Panc1 (cell line): Measurements from ENCODE around the gene MALSU1. TPM values are rescaled to one million over a fixed set of nuclear protein-coding genes. Genes with fewer than 3 reads are reported as not detected.

ENCODE experiments used
- ATAC-seq: fragments of 200-7000 bp; cut with Tn5 transposase; 2 replicates; pipeline ENCODE4 v1.9.1; 2020; ENCODE audit warnings: mild to moderate bottlenecking, moderate library complexity
- BruUV-seq: library from RNA; stranded (reverse); fragments of 400-500 nt; replicated peaks from 2 replicates; lab custom pipeline; 2021; lab: Mats Ljungman, UMichigan
- CTCF ChIA-PET: fragments of 300-600 bp; sonication (Branson Sonifier 250); formaldehyde crosslinking; loops from one replicate; lab custom pipeline; 2022; ENCODE audit warnings: antibody characterized with exemption; lab: Charles Lee
- POLR2A ChIA-PET: fragments of 300-600 bp; sonication (Branson Sonifier 250); formaldehyde crosslinking; loops from one replicate; lab custom pipeline; 2022; ENCODE audit warnings: antibody characterized with exemption; lab: Charles Lee
- DNase-seq: peaks from one replicate; pipeline ENCODE4 v3.0.0-alpha.2; 2010; ENCODE audit warnings: low read depth, low spot score
- H3K27ac ChIP-seq: 2 replicates; pipeline ENCODE4 v1.5.1; 2011; ENCODE audit warnings: mild to moderate bottlenecking, low read length, inconsistent platforms
- H3K27me3 ChIP-seq: fragments of 200-500 bp; sonication (Bioruptor generic); 2 replicates; pipeline ENCODE4 v1.6.0; 2014; ENCODE audit warnings: low read length, inconsistent platforms; ENCODE audit not compliant: control insufficient read depth, insufficient read depth
- H3K36me3 ChIP-seq: fragments of 200-500 bp; sonication (Bioruptor generic); 2 replicates; pipeline ENCODE4 v1.5.1; 2014; ENCODE audit warnings: inconsistent platforms, mild to moderate bottlenecking, low read length, moderate library complexity; ENCODE audit not compliant: control insufficient read depth, insufficient read depth
- H3K4me1 ChIP-seq: 2 replicates; pipeline ENCODE4 v1.5.1; 2011; ENCODE audit warnings: inconsistent platforms, mild to moderate bottlenecking, low read length, moderate library complexity; ENCODE audit not compliant: control insufficient read depth, insufficient read depth
- H3K4me3 ChIP-seq, 2 experiments: 2 replicates each; pipeline ENCODE4 v1.5.1; 2011 to 2012; ENCODE audit warnings: low read depth in 2 of 2, low read length in 2 of 2, mild to moderate bottlenecking in 2 of 2, inconsistent platforms in 1 of 2, moderate library complexity in 1 of 2
- H3K9me3 ChIP-seq: fragments of 200-500 bp; sonication (Bioruptor generic); 2 replicates; pipeline ENCODE4 v1.5.1; 2014; ENCODE audit warnings: low read depth, mild to moderate bottlenecking, inconsistent platforms, low read length, moderate library complexity; ENCODE audit not compliant: control insufficient read depth, insufficient read depth
- POLR2AphosphoS5 ChIP-seq: IDR thresholded peaks from 2 replicates; pipeline ENCODE4 v1.6.1; 2012; ENCODE audit warnings: mild to moderate bottlenecking, low read depth, low read length, moderate library complexity
- REST ChIP-seq, 2 experiments: IDR thresholded peaks; 2 replicates each; pipeline ENCODE4 v1.6.1; 2011 to 2012; ENCODE audit warnings: low read depth in 2 of 2, control low read depth in 1 of 2, low read length in 1 of 2, mild to moderate bottlenecking in 1 of 2, moderate library complexity in 1 of 2; ENCODE audit not compliant: insufficient read depth in 1 of 2
- SIN3A ChIP-seq: IDR thresholded peaks from 2 replicates; pipeline ENCODE4 v1.6.1; 2012; ENCODE audit warnings: low read depth, mild to moderate bottlenecking, low read length, moderate library complexity, borderline replicate concordance; ENCODE audit not compliant: insufficient read depth
- TCF7L2 ChIP-seq: IDR thresholded peaks from 2 replicates; pipeline ENCODE4 v1.6.1; 2011; ENCODE audit warnings: mild to moderate bottlenecking, low read depth, low read length, inconsistent platforms
- in situ Hi-C: cut with HindIII; loops from 2 replicates; pipeline ENCODE4 v1.10.0; 2016; ENCODE audit warnings: low sequenced_read_pairs, low pct_unique_long_range_greater_than_20kb
- intact Hi-C: fragments of 100-400 bp; cut with micrococcal nuclease; formaldehyde crosslinking; loops from one replicate; pipeline ENCODE4 v1.10.0; 2022; ENCODE audit not compliant: unreplicated experiment
- total RNA-seq: library from RNA; stranded (reverse); gene quantifications from one replicate; pipeline ENCODE4 v1.2.1, GENCODE V29; 2021; ENCODE audit not compliant: unreplicated experiment
- TF ChIP-seq, protein P1 (sequence below): fragments of 450-650 bp; IDR thresholded peaks from 2 replicates; pipeline ENCODE4 v1.5.1; 2017; ENCODE audit warnings: mild to moderate bottlenecking

MALSU1 gene
- total RNA-seq, 1 experiment from 2014 or later = 111 TPM

- in situ Hi-C loops = no loop called here
- Histone ChIP-seq H3K4me1 (peaks cover 42% of the 10 kb centered on the region), H3K4me3 (no peak overlapping the region), H3K27me3 (no peaks in the 10 kb centered on the region), H3K36me3 (peaks cover 12% of the 10 kb centered on the region), H3K27ac (peak overlapping the region; percentile 60), H3K9me3 (peaks cover 8% of the 10 kb centered on the region; the same call in 1 of the 2 replicates)
- DNase-seq (no peak), ATAC-seq (no peak; the same call in 1 of the 2 replicates)
- TF ChIP-seq POLR2AphosphoS5 (no peak; the same call in 1 of the 2 replicates), SIN3A (no peak), TCF7L2 (no peak), REST (IDR thresholded peaks at IDR 0.05; ENCODE audit: insufficient read depth in 1 of 2, low read depth in 2 of 2, low read length in 1 of 2) (no peak)
- TF ChIP-seq, protein P1, sequence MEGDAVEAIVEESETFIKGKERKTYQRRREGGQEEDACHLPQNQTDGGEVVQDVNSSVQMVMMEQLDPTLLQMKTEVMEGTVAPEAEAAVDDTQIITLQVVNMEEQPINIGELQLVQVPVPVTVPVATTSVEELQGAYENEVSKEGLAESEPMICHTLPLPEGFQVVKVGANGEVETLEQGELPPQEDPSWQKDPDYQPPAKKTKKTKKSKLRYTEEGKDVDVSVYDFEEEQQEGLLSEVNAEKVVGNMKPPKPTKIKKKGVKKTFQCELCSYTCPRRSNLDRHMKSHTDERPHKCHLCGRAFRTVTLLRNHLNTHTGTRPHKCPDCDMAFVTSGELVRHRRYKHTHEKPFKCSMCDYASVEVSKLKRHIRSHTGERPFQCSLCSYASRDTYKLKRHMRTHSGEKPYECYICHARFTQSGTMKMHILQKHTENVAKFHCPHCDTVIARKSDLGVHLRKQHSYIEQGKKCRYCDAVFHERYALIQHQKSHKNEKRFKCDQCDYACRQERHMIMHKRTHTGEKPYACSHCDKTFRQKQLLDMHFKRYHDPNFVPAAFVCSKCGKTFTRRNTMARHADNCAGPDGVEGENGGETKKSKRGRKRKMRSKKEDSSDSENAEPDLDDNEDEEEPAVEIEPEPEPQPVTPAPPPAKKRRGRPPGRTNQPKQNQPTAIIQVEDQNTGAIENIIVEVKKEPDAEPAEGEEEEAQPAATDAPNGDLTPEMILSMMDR = no peak
- intact Hi-C loops = no loop called here
- POLR2A ChIA-PET = interaction anchor here (0.6 kb wide), 1 partner anchor 19 kb away, joined by 4 read pairs; no protein-coding TSS in a partner anchor
- no TSS peak for BruUV-seq
- CTCF ChIA-PET = no interaction called here
These were observed 33.9 kb downstream of the MALSU1 start for GRCh38 chr7:23332910-23333612.

- TF ChIP-seq REST (IDR thresholded peaks at IDR 0.05; ENCODE audit: insufficient read depth in 1 of 2, low read depth in 2 of 2, low read length in 1 of 2) (no peak), POLR2AphosphoS5 (peak; percentile 30; the same call in 1 of the 2 replicates), TCF7L2 (no peak), SIN3A (no peak)
- POLR2A ChIA-PET = interaction anchor here (1.2 kb wide), 1 partner anchor 16 kb away, joined by 3 read pairs; no protein-coding TSS in a partner anchor
- peak; percentile 80 for DNase-seq
- CTCF ChIA-PET = no interaction called here
- Histone ChIP-seq H3K4me1 (peaks cover 42% of the 10 kb centered on the region), H3K9me3 (peaks cover 14% of the 10 kb centered on the region; the same call in 1 of the 2 replicates), H3K27me3 (no peaks in the 10 kb centered on the region), H3K27ac (peak overlapping the region; percentile 60), H3K36me3 (peaks cover 17% of the 10 kb centered on the region), H3K4me3 (no peak overlapping the region)
- peak; percentile 32; the same call in 1 of the 2 replicates for ATAC-seq
- BruUV-seq = no TSS peak
- intact Hi-C loops = no loop called here
- in situ Hi-C loops = no loop called here
These were observed 34.6 kb downstream of the MALSU1 start for GRCh38 chr7:23333671-23334246.
